Lower leg skin (tissue), 3 donors: ENCODE results near the gene RNF4.

ENCODE experiments used
- CTCF ChIP-seq, 3 donors: fragments of 450-650 bp; IDR thresholded peaks; one replicate each; pipeline ENCODE4 v1.5.1; 2016; ENCODE audit warnings: antibody characterized with exemption in 3 of 3, mild to moderate bottlenecking in 3 of 3, moderate library complexity in 2 of 3
- POLR2A ChIP-seq, 2 donors: fragments of 450-650 bp; IDR thresholded peaks; one replicate each; pipeline ENCODE4 v1.6.1; 2016 to 2017; ENCODE audit warnings: antibody characterized with exemption in 2 of 2, mild to moderate bottlenecking in 1 of 2, moderate library complexity in 1 of 2

DNA sequence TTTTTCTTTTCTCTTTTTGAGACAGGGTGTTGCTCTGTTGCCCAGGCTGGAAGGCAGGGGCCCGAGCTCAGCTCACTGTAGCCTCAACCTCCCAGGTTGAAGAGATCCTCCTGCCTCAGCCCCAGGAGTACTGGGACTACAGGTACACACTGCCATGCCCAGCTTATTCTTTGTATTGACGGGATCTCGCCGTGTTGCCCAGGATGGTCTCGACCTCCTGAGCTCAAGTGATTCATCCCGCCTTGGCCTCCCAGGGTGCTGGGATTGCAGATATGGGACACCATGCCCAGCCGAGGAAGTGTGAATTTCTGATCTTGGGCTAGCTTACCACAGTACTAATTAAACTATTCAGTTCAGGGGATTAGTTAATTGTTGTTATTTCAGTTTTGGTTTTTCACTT, 38.9 kb downstream of the RNF4 start:
- TF ChIP-seq POLR2A (IDR thresholded peaks at IDR 0.05) (no peak), CTCF (IDR thresholded peaks at IDR 0.05) (no peak)
